IPS DF 6.9 (cell line): ENCODE results near the gene ZMIZ1.

Experiments used
- DNase-seq: peaks from one replicate; pipeline ENCODE4 v3.0.0-alpha.2; 2013; ENCODE audit warnings: low read depth, low spot score
- H3K27ac ChIP-seq: one replicate; pipeline ENCODE4 v1.5.1; 2013; ENCODE audit warnings: low read length, control low read depth
- H3K27me3 ChIP-seq: 2 replicates; pipeline ENCODE4 v1.6.1; 2013; ENCODE audit warnings: mild to moderate bottlenecking, low read length; ENCODE audit not compliant: control insufficient read depth, insufficient read depth
- H3K36me3 ChIP-seq: 2 replicates; pipeline ENCODE4 v1.6.1; 2013; ENCODE audit warnings: low read length; ENCODE audit not compliant: control insufficient read depth, insufficient read depth
- H3K4me1 ChIP-seq: 2 replicates; pipeline ENCODE4 v1.6.1; 2013; ENCODE audit warnings: low read length; ENCODE audit not compliant: control insufficient read depth, insufficient read depth
- H3K4me3 ChIP-seq: 2 replicates; pipeline ENCODE4 v1.5.1; 2013; ENCODE audit warnings: mild to moderate bottlenecking, low read length
- H3K9me3 ChIP-seq: 2 replicates; pipeline ENCODE4 v1.6.1; 2013; ENCODE audit warnings: low read length, inconsistent platforms; ENCODE audit not compliant: control insufficient read depth, insufficient read depth
- WGBS: extraction: QIAGEN DNeasy Blood & Tissue Kit; methylation state at CpG from one replicate; pipeline ENCODE4 v1.1.7; 2013; ENCODE audit warnings: mixed read lengths, missing lambda C conversion rate; ENCODE audit not compliant: insufficient read length, insufficient coverage; 5-methylcytosine and 5-hydroxymethylcytosine counted together

Gene ZMIZ1

DNA sequence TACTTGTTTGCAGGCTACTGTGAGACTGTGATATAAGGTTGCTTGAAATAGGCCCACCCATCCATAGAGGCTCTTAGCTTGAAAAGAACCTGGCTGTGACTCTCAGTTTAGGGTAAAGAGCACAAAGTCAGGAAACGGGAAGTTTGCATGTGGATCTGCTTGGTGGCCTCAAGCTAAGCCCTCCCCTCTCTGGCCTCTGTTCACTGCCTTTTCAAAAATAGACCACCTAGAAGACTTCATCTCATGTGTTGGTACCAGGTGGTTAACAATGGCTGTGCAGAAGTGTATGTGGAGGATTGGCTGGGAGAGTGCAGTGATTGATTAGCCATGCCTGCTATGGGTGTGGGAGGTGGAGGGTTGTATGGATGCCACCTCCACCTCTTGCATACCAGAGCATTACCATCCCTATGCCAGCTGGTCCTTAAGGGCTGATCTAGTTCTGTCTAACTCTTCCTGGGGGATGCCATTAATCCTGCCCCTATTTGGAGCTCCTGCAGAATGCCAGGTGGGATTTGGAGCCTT, 122.0 kb downstream of the ZMIZ1 start:
- Histone ChIP-seq H3K27ac (no peak overlapping the region), H3K27me3 (no peaks in the 10 kb centered on the region), H3K9me3 (no peaks in the 10 kb centered on the region), H3K4me1 (peaks cover 4% of the 10 kb centered on the region; the same call in 1 of the 2 replicates), H3K4me3 (no peak overlapping the region), H3K36me3 (no peaks in the 10 kb centered on the region)
- no CpG with 5 or more reads among the region's 1 CpG for WGBS
- DNase-seq = no peak

DNA sequence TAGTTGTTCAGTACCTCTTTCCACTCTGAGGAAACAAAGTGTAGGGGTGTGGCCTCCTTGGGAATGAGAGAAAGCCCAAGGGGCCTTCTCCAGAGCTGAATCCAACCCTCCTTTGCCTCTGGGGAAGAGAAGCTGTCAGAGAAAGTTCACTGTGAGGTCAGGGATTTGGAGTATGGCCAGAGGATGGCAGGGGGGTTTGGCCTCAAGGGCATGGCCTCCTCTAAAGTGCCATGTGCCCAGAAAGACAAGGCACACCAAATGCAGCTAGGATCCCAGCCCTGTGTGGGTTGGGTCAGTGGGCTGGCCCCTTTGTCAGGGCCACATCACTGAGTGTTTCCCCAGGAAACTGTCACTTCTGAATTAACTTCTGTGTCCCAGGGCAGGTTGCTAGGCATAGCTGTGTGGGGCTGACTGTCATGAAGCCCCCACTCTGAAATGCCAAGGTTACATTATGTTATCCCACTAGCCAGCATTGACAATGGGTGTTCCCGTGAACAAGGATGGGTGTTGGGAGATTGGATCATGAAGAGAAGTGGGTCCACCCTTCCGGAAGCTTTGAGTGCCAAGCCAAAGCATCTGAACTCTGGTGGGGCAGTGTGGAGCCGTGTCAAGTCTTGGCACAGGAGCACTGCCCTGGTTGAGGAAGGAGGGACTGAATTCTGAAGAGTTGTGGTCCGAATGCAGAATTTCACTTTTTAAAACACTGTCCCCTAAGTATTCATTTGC, 123.3 kb downstream of the ZMIZ1 start:
- no peaks in the 10 kb centered on the region for H3K36me3 ChIP-seq
- H3K27ac ChIP-seq = no peak overlapping the region

GRCh38 chr10:79192677-79193003, 123.9 kb downstream of the ZMIZ1 start:
- H3K9me3 ChIP-seq = no peaks in the 10 kb centered on the region
- DNase-seq = no peak
- WGBS = no CpG with 5 or more reads among the region's 4 CpGs
- no peak overlapping the region for H3K27ac ChIP-seq
- H3K4me1 ChIP-seq = peaks cover 6% of the 10 kb centered on the region; the same call in 1 of the 2 replicates
- no peaks in the 10 kb centered on the region for H3K27me3 ChIP-seq
- H3K36me3 ChIP-seq = no peaks in the 10 kb centered on the region
- no peak overlapping the region for H3K4me3 ChIP-seq

More for the DNA sequence above, 123.3 kb downstream of the ZMIZ1 start:
- DNase-seq = no peak
- Histone ChIP-seq H3K4me3 (no peak overlapping the region), H3K9me3 (no peaks in the 10 kb centered on the region), H3K27me3 (no peaks in the 10 kb centered on the region), H3K4me1 (peaks cover 6% of the 10 kb centered on the region; the same call in 1 of the 2 replicates)
- no CpG with 5 or more reads among the region's 4 CpGs for WGBS

DNA sequence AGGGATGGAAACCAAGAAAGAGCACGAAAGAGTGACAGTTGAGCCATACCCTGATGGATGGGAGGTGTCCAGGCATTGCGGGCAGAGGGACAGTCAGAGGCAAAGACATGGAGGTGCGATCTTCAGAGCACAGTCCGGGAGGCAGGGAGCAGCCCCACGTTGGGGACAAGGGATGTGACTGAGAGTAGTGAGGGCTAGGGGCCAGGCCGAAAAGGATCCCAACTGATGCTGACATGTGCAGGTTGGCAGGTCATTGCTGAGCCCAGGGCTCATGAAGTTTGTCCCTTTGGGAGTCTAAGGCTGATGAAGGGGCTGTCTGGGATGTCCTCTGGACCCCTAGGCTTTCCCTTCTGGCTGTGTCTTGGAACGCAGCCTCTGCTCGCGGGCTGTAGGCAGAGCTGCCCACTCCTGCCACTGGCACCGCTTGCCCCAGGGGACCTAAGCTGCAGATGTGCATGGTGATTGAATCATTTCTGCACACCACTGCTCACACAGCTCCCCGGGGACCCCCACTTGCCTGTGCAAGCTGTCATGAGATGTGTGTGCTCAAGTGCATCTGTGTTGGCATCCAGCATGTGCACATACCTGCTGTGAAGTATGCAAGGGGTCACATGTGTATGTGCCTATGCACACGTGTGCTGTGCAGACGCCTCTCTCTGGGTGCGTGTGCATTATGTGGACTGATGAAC, 125.1 kb downstream of the ZMIZ1 start:
- H3K4me1 ChIP-seq = peaks cover 6% of the 10 kb centered on the region; the same call in 1 of the 2 replicates
- H3K36me3 ChIP-seq = no peaks in the 10 kb centered on the region
- DNase-seq = no peak
- H3K4me3 ChIP-seq = no peak overlapping the region
- H3K9me3 ChIP-seq = no peaks in the 10 kb centered on the region
- WGBS = no CpG with 5 or more reads among the region's 14 CpGs
- no peaks in the 10 kb centered on the region for H3K27me3 ChIP-seq
- no peak overlapping the region for H3K27ac ChIP-seq

DNA sequence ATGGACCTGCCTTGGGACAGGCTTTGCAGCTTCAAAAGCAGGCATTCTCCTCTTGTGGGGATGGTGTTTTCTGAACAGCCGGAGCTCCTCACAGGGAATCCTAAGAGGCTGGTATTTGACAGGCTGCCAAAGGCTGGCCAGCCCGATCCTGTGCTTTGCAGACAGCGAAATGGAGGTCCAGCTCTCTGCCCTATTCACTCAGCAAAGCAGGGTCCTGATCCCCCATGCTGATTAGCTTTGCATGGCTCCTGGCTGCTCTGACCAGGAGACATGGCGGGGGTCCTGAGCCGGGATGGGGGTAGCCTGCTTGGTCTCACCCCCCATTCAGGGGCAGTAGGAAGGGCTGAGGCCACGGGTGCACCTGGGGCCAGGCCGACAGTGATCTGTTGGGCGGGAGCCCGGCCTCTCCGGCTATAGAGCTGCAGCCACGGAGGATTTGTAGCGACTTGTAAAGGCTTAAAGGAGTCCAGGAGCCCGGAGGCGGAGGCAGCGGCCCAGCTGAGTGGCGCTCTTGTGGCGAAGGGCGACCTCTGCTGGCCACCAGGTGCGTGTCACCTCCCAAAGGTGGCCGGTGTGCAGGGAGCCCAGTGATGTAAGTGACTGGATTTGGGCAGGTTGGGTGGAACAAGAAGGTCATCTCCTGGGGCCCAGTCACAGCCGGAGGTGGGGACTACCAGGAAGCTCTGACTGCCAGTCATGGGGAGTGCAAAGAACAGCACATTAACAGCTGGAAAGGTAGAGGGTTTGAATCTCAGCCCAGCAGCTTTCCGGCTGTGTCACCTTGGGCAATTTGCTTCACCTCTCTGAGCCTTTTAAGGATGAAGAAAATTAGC, 126.5 kb downstream of the ZMIZ1 start:
- DNase-seq = peak; percentile 76
- Histone ChIP-seq H3K9me3 (no peaks in the 10 kb centered on the region), H3K4me1 (peaks cover 6% of the 10 kb centered on the region; the same call in 1 of the 2 replicates), H3K27ac (no peak overlapping the region), H3K27me3 (no peaks in the 10 kb centered on the region), H3K4me3 (no peak overlapping the region), H3K36me3 (no peaks in the 10 kb centered on the region)
- WGBS = no CpG with 5 or more reads among the region's 22 CpGs

GRCh38 chr10:79196470-79197461, 128.0 kb downstream of the ZMIZ1 start:
- peaks cover 2% of the 10 kb centered on the region; the same call in 1 of the 2 replicates for H3K36me3 ChIP-seq
- no peak for DNase-seq
- H3K27me3 ChIP-seq = no peaks in the 10 kb centered on the region
- H3K4me3 ChIP-seq = no peak overlapping the region
- H3K27ac ChIP-seq = no peak overlapping the region
- no CpG with 5 or more reads among the region's 18 CpGs for WGBS
- no peaks in the 10 kb centered on the region for H3K9me3 ChIP-seq
- H3K4me1 ChIP-seq = peaks cover 6% of the 10 kb centered on the region; the same call in 1 of the 2 replicates

DNA sequence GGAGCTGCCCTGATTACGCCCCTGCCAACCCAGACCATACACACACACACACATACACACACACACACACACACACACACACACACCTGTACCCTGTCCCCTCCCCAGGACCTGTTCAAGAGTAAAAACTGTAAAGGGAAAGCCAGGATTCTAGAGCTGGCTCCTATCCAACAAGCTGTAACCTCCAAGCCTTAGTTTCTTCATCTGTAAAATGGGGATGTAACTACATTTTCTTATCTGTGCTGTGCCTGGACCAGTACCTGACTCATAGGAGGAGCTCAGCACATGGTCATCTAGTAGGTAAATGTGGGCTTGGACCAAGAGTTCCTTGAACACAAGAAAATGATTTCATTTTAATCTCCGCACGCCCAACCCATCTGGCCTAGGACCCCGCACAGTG, 128.8 kb downstream of the ZMIZ1 start:
- no peaks in the 10 kb centered on the region for H3K27me3 ChIP-seq
- no peak overlapping the region for H3K27ac ChIP-seq
- WGBS = no CpG with 5 or more reads among the region's 4 CpGs
- no peak for DNase-seq
- H3K36me3 ChIP-seq = peaks cover 2% of the 10 kb centered on the region; the same call in 1 of the 2 replicates
- H3K4me1 ChIP-seq = peaks cover 6% of the 10 kb centered on the region; the same call in 1 of the 2 replicates
- no peaks in the 10 kb centered on the region for H3K9me3 ChIP-seq
- H3K4me3 ChIP-seq = no peak overlapping the region

- no peaks in the 10 kb centered on the region for H3K9me3 ChIP-seq
Observed at GRCh38 chr10:79200346-79200745, 131.6 kb downstream of the ZMIZ1 start.

GRCh38 chr10:79201706-79202105, 132.9 kb downstream of the ZMIZ1 start:
- Histone ChIP-seq H3K27ac (no peak overlapping the region), H3K4me3 (no peak overlapping the region), H3K4me1 (peaks cover under 1% of the 10 kb centered on the region; the same call in 1 of the 2 replicates), H3K27me3 (no peaks in the 10 kb centered on the region), H3K9me3 (no peaks in the 10 kb centered on the region), H3K36me3 (peaks cover 10% of the 10 kb centered on the region)
- no CpG with 5 or more reads among the region's 8 CpGs for WGBS
- DNase-seq = no peak

More at GRCh38 chr10:79200346-79200745, 131.6 kb downstream of the ZMIZ1 start:
- Histone ChIP-seq H3K27me3 (no peaks in the 10 kb centered on the region), H3K36me3 (peaks cover 9% of the 10 kb centered on the region), H3K27ac (no peak overlapping the region), H3K4me1 (peaks cover 2% of the 10 kb centered on the region; the same call in 1 of the 2 replicates), H3K4me3 (no peak overlapping the region)
- no CpG with 5 or more reads among the region's 7 CpGs for WGBS
- no peak for DNase-seq
